Fibroblast of lung (primary cell): Measurements from ENCODE around the gene EFNB2. TPM values are rescaled to one million over a fixed set of nuclear protein-coding genes. Genes with fewer than 3 reads are reported as not detected.

Source experiments
- DNase-seq, 2 donors: peaks; one replicate each; pipeline versions ENCODE4 v3.0.0 to v3.0.0-alpha.2; 2010; ENCODE audit warnings: low read depth in 2 of 2
- H2AFZ ChIP-seq: 2 replicates; pipeline ENCODE4 v1.5.1; 2012; ENCODE audit warnings: low read length, control low read depth, inconsistent platforms
- H3K27ac ChIP-seq: 2 replicates; pipeline ENCODE4 v1.5.1; 2011; ENCODE audit warnings: low read length, control low read depth; ENCODE audit not compliant: insufficient read depth
- H3K27me3 ChIP-seq: 2 replicates; pipeline ENCODE4 v1.5.1; 2011; ENCODE audit warnings: mild to moderate bottlenecking, low read length; ENCODE audit not compliant: control insufficient read depth, insufficient read depth
- H3K36me3 ChIP-seq: 2 replicates; pipeline ENCODE4 v1.5.1; 2011; ENCODE audit warnings: low read length; ENCODE audit not compliant: control insufficient read depth, insufficient read depth
- H3K4me1 ChIP-seq: 2 replicates; pipeline ENCODE4 v1.5.1; 2011; ENCODE audit warnings: low read length; ENCODE audit not compliant: control insufficient read depth, insufficient read depth; ENCODE audit errors: extremely low read depth
- H3K4me2 ChIP-seq: 2 replicates; pipeline ENCODE4 v1.5.1; 2011; ENCODE audit warnings: low read length, control low read depth; ENCODE audit not compliant: insufficient read depth; ENCODE audit errors: extremely low read depth
- H3K4me3 ChIP-seq, 4 experiments: fragments of 200-600 bp in 1 of 4; sonication (generic) in 1 of 4; replicated peaks in 1 of 4; 2 replicates each; pipeline ENCODE4 v1.5.1; 2011 to 2016; ENCODE audit warnings: low read length in 4 of 4, low read depth in 3 of 4, mild to moderate bottlenecking in 3 of 4, control low read depth in 2 of 4, inconsistent platforms in 1 of 4, mixed read lengths in 1 of 4; ENCODE audit not compliant: insufficient read depth in 1 of 4; ENCODE audit errors: control extremely low read depth in 1 of 4
- H3K79me2 ChIP-seq: 2 replicates; pipeline ENCODE4 v1.5.1; 2012; ENCODE audit warnings: mild to moderate bottlenecking, low read length, inconsistent platforms; ENCODE audit not compliant: control insufficient read depth, insufficient read depth
- H3K9ac ChIP-seq: 2 replicates; pipeline ENCODE4 v1.5.1; 2011; ENCODE audit warnings: mild to moderate bottlenecking, low read length, control low read depth; ENCODE audit not compliant: insufficient read depth
- H3K9me3 ChIP-seq: 2 replicates; pipeline ENCODE4 v1.5.1; 2012; ENCODE audit warnings: low read depth, low read length; ENCODE audit not compliant: control insufficient read depth, insufficient read depth
- H4K20me1 ChIP-seq: 2 replicates; pipeline ENCODE4 v1.5.1; 2011; ENCODE audit warnings: low read length; ENCODE audit not compliant: control insufficient read depth, insufficient read depth; ENCODE audit errors: extremely low read depth
- CTCF ChIP-seq, 2 donors: IDR thresholded peaks in 1 of 2; conservative IDR thresholded peaks in 1 of 2; 1 replicate in 1 of 2; 2 replicates in 1 of 2; pipeline ENCODE4 v1.5.1; 2011 to 2012; ENCODE audit warnings: low read length in 2 of 2, control low read depth in 1 of 2, inconsistent platforms in 1 of 2, low read depth in 1 of 2, mild to moderate bottlenecking in 1 of 2
- EZH2 ChIP-seq: IDR thresholded peaks from 2 replicates; pipeline ENCODE4 v1.5.1; 2012; ENCODE audit warnings: low read length, control low read depth, mild to moderate bottlenecking; ENCODE audit errors: missing control alignments
- polyA plus RNA-seq, 2 donors: library from polyadenylated mRNA; depleted of rRNA in 1 of 2; stranded (reverse) in 1 of 2; unstranded in 1 of 2; fragments of >200 nt; gene quantifications; 2 replicates each; pipeline ENCODE4 v1.2.1, GENCODE V29; 2011 to 2012; ENCODE audit warnings: missing spikeins in 1 of 2
- total RNA-seq: library from RNA; depleted of rRNA; stranded (reverse); fragments of >200 nt; gene quantifications from 2 replicates; pipeline ENCODE4 v1.2.1, GENCODE V29; 2014

Gene EFNB2
- total and polyA plus RNA-seq, 2 donors (not counting 1 experiment from before 2014, with no cell fraction given) = 13.5 to 20.0 TPM

GRCh38 chr13:106487129-106487528 lies 48.3 kb downstream of the EFNB2 start:
- H2AFZ ChIP-seq = no peak overlapping the region
- no peak overlapping the region for H3K27ac ChIP-seq
- H3K27me3 ChIP-seq = no peaks in the 10 kb centered on the region
- no peaks in the 10 kb centered on the region for H3K9me3 ChIP-seq
- no peak overlapping the region for H3K4me3 ChIP-seq
- no peak overlapping the region for H3K4me2 ChIP-seq
- no peaks in the 10 kb centered on the region for H3K79me2 ChIP-seq
- no peaks in the 10 kb centered on the region for H3K4me1 ChIP-seq
- H3K9ac ChIP-seq = no peak overlapping the region
- no peak for DNase-seq
- H4K20me1 ChIP-seq = no peaks in the 10 kb centered on the region
- peaks cover 2% of the 10 kb centered on the region for H3K36me3 ChIP-seq
- TF ChIP-seq EZH2 = no peak

- no peaks in the 10 kb centered on the region for H3K9me3 ChIP-seq
- no peaks in the 10 kb centered on the region for H3K27me3 ChIP-seq
- no peaks in the 10 kb centered on the region for H3K79me2 ChIP-seq
- H3K36me3 ChIP-seq = no peaks in the 10 kb centered on the region
- no peak overlapping the region for H3K4me2 ChIP-seq
- H2AFZ ChIP-seq = no peak overlapping the region
- TF ChIP-seq CTCF (conservative IDR thresholded peaks at IDR 0.05 in 1 of 2, IDR thresholded peaks at IDR 0.05 in 1 of 2; ENCODE audit: low read depth in 1 of 2, low read length in 2 of 2) = no peak
- TF ChIP-seq EZH2 = no peak
- no peak overlapping the region for H3K27ac ChIP-seq
- H3K4me3 ChIP-seq = no peak overlapping the region
- H3K9ac ChIP-seq = no peak overlapping the region
- DNase-seq = no peak
- H4K20me1 ChIP-seq = no peaks in the 10 kb centered on the region
- no peaks in the 10 kb centered on the region for H3K4me1 ChIP-seq
Measured at GRCh38 chr13:106486287-106486686, 49.2 kb downstream of the EFNB2 start.

GRCh38 chr13:106484537-106485193 lies 50.8 kb downstream of the EFNB2 start:
- peak overlapping the region; percentile 15 for H2AFZ ChIP-seq
- no peaks in the 10 kb centered on the region for H3K27me3 ChIP-seq
- peak overlapping the region; percentile 30 for H3K4me2 ChIP-seq
- H3K27ac ChIP-seq = no peak overlapping the region
- H3K9me3 ChIP-seq = no peaks in the 10 kb centered on the region
- H3K9ac ChIP-seq = no peak overlapping the region
- H4K20me1 ChIP-seq = no peaks in the 10 kb centered on the region
- TF ChIP-seq CTCF (conservative IDR thresholded peaks at IDR 0.05 in 1 of 2, IDR thresholded peaks at IDR 0.05 in 1 of 2; ENCODE audit: low read depth in 1 of 2, low read length in 2 of 2) = no peak
- TF ChIP-seq EZH2 = no peak
- H3K36me3 ChIP-seq = no peaks in the 10 kb centered on the region
- H3K4me3 ChIP-seq = peak overlapping the region in 2 of 4 experiments; percentile 18 to 31
- no peaks in the 10 kb centered on the region for H3K79me2 ChIP-seq
- H3K4me1 ChIP-seq = no peaks in the 10 kb centered on the region
- DNase-seq = peak; percentile 27 to 65
